HG03521 (cell line): ENCODE data around the gene STH.

Experiments used
- ATAC-seq: cut with Tn5 transposase; IDR thresholded peaks from one replicate; pipeline ENCODE4 v1.9.1; 2021; ENCODE audit warnings: mild to moderate bottlenecking, moderate library complexity; ENCODE audit not compliant: unreplicated experiment

Gene STH

DNA sequence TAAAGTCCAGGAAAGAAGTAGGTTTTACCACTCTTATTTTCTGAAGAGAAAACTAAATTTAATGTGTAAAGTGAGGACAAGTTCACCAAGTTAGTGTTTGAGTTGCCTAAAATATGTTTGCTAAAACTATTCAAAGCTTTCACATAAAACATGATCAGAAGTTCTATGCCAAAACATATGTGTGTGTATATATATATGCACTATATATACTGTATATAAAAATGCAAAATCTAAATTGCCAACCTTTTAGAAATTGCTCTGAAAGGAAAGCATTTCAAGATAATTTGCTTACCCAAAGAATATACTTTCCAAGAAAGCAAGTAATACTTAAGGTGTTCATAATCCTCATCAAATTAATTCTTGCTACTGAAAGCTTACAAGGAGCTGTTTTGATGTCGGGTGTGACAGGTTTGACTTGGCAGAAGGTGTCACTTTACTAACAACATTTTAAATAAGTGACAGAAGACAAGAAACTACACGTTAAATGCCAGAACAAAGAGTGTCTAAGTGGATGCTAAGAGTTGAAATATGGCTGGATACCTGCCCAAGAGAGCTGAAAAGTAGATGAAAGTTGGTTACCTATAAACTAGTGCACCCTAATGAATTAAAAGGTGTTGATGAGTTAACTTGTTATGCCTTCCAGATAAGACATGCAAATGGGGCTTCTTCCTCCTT lies 32.3 kb upstream of the STH start:
- no peak for ATAC-seq

DNA sequence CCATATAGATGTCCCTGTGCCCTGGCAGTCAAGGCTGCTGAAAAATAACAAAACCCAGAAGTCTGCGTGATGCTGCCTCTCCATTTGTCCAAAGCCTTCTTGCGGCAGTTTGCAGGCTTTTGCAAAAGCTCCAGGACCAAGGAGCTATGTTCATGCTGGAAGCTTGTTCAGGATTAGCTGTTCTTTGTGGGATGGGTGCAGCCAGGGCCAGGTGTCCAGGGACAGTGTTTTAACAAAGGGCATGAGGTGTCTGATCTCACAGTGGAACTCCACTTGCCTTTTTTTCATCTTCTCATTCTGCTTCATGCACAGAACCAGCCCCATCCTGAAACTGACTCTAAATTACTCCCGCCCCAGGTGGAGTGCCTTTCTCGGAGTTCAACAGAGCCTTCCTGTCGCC lies 31.7 kb upstream of the STH start:
- ATAC-seq: no peak

DNA sequence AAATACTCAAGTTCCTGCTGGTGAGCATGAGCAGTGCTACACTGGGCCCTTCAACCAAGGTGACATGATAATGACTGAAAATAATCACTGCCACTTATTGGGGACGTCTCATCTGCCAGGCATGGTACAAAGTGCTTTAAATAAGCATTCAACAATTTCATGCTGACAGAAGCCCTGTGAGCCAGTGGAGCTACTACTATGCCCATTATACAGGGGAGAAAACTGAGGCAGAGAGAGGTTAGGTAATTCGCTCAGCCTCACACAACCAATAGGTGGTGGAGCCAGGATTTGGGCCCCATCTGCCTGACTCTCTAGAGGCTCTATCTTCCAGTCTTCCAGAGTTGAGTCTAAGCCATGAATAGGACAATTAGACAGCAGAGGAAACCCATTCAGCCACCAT lies 30.3 kb upstream of the STH start:
- no peak for ATAC-seq

DNA sequence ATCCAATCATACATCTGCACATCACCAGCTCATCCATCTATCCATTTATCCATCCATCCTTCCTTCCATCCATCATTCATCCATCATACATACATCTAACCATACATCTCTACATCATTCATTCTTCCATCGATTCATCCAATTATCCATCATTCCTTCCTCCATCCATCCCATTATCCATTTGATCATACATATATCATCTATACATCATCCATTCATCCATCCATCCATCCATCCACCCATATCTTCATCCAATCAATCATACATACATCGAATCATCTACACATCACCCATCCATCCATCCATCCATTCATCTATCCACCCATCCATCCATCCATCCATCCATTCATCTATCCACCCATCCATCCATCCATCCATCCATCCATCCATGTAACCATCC lies 29.3 kb upstream of the STH start:
- ATAC-seq: no peak

DNA sequence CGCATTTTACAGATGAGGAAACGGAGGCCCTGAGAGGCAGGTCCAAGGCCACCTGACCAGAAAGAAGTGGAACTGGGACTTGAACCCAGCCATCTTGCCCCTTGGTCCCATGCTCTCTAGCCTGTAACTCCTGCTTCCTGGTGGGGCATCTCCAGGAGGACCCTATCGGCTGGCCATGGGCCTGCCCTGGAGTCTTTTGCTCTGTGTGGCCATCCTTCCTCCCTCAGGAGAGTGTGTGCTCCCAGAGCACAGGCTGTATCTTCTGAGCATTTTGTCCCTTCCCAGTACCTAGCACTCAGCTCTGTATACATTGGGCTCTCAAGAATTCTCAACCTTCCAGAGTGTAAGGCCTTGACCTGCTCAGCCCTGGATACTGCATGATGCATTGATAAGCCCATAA lies 28.4 kb upstream of the STH start:
- no peak for ATAC-seq

DNA sequence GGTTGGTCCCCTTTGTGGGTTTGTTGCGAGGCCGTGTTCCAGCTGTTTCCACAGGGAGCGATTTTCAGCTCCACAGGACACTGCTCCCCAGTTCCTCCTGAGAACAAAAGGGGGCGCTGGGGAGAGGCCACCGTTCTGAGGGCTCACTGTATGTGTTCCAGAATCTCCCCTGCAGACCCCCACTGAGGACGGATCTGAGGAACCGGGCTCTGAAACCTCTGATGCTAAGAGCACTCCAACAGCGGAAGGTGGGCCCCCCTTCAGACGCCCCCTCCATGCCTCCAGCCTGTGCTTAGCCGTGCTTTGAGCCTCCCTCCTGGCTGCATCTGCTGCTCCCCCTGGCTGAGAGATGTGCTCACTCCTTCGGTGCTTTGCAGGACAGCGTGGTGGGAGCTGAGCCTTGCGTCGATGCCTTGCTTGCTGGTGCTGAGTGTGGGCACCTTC lies 27.3 kb upstream of the STH start:
- ATAC-seq: no peak

DNA sequence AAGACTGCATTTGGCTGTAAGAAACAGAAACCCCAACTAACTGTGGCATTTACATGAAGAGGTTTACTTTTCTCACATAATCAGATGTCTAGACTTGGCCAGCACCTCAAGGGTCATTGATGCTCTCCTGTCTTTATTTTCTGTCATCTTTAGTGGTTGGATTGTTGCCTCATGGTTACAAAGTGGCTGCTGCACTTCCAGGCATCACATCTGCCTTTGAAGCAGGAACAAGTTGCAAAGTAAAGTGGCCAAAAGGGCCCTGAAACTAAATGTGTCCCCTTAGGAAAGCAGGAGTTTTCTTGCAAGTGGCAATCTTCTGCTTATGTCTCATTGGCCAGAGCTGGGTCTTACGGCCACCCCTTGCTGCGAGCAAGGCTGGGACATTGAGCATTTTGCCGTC lies 26.5 kb upstream of the STH start:
- no peak for ATAC-seq

DNA sequence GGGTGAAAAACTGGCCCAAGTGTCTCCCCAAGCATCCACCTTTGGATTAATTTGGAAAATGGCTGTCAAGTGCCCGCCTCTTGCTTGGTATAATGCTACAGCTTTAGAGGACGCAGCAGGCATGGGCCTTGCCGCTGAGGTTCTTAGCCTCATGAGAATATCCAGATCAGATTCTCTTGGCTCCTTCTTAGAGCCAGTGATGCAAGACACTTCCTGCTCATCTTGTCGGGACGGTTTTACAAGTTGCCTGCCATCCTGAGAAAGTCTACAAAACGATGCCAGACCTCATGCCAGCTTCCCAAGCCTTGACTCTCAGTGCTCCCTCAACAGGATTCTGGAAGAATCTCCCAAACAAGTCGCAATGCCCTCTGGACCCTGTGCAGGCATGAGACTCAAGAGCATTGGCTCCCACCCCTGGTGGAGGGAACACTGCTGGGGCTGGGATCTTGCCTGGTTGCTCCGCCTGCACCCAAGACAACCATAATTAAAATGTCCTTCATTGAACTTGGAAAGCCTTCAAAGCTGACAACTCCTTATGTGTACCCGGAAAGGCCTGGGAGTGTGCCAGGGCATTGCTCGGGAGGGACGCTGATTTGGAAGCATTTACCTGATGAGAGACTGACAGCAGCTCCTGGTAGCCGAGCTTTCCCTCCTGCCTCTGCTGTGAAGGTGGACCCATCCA lies 25.8 kb upstream of the STH start:
- no peak for ATAC-seq

DNA sequence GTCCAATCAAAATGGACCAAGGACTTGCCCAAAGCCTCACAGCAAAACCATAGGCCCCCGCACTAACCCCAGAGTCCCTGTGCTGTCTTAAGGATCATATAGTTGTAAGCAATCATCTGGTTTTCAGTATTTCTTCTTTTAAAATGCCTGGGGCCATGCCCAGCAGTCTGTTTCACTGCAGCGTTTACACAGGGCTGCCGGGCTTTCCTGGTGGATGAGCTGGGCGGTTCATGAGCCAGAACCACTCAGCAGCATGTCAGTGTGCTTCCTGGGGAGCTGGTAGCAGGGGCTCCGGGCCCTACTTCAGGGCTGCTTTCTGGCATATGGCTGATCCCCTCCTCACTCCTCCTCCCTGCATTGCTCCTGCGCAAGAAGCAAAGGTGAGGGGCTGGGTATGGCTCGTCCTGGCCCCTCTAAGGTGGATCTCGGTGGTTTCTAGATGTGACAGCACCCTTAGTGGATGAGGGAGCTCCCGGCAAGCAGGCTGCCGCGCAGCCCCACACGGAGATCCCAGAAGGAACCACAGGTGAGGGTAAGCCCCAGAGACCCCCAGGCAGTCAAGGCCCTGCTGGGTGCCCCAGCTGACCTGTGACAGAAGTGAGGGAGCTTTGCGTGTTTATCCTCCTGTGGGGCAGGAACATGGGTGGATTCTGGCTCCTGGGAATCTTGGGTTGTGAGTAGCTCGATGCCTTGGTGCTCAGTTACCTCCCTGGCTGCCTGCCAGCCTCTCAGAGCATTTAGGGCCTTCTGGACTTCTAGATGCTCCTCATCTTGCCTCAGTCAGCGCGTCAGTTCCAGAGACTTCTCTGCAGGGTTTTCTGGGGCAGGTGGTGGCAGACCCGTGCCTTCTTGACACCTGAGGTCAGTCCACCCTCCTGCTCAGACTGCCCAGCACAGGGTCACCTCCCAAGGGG lies 24.8 kb upstream of the STH start:
- no peak for ATAC-seq

DNA sequence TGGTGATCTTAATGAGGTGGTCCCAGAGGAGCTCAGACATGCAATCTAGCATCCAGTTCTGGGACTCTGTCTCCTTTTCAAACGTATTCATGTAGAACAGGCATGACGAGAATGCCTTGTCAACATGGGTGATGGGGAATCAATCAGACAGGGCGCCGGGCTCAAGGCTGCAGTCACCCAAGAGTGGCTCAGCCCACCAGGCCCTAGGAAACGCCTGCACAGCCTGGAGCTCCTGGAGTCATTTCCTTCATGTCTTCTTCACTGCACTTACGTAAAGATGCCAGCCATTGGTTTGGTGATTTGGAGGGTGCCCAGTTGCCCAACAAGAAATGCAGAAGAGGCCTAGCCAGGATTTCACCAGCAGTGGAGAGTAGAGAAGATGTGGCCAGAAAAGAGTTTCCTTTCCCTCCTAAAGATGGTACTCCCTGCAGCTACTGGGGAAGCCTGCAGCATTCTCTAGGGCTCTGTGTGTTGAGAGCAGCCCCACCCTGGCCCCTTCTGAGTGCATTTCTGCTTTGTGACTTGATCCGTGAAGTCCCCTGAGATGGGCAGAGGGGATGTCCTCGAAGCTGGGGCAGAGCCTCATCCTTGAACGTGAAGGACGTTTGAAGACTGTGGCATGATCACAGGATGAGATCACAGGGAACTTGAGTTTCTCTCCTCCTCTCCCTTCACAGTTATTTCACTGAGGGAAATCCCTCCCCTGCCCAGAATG lies 24.0 kb upstream of the STH start:
- no peak for ATAC-seq

DNA sequence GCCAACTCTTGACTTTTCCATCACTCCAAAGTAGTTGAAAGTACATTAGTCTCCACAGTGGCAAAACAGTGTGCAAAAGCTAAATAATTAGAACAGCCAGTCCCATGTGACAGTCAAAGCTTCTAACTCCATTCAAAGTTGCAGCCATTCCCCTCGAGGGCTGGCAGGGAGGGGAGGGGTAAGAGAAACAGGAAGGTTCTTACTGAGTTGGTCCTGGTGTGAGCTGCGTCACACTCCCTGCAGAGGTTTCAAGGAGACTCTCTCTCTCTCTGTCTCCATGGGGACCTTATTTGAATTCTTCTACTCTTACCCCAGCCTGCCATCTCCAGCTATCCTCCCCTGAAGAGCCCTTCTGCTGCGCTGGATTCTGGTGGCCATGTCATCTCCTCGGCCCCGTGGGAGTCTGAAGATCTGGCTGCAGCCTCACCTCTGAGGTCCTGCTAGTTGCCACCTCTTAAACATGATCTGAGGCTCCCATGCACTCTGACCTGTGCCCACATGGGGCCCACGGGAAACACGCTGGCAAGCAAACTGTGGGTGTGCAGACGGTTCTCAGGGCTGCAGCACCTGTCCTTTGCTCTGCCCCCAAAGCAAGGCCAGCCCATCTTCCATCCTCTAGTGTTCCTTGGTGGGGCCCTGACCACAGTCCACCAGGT lies 23.3 kb upstream of the STH start:
- no peak for ATAC-seq

DNA sequence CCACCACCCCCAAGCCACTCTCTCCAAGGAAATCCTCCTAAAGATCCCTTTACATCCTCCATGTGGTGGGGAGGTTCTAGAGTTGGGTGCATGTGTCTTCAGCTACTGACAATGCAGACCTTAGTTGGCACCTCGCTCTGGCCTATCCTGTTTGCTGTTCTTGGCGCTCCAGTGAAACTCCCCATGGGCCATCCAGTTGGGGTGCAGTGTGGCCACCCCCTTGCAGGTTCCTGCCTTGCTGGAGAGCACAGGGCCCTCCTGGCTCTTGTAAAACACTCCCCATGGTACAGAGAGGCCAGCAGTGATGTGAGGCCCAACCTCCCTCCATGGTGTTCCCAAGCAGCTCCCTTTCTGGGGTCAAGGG lies 22.7 kb upstream of the STH start:
- ATAC-seq: no peak

DNA sequence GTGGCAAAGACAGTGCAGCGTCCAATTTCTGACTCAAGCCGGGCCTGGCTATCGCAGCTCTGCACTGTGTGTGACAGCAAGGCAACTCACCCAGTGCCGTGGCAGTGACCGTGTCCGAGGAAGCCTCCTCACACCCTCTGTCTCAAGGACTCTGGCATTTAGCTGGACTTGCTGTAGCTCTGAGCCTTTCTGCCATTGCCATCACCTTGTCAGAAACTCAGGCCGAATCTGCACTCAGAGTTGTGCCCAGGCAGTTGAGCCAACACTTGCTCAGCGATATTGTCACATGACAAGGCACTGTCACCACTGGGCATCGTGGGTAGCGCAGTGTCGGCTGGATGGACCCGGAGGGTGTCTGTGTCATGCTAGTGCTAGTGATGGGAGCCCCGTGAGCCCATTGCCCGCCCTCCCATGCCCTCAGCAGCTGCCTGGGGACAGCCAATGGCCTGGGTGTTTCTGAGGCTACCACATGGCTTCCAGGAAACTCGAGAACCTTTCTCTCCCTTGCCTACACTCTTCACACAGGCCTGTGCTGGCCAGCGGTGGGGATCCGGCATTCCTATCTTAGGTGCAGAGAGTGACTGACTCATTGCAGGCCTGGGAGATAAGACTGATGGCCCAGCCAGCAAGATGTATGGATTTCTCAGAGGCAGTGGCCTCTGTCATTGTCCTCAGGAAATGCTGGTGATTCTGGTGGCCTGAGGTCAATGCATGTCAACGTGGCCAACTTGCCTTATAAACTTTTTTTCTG lies 22.1 kb upstream of the STH start:
- no peak for ATAC-seq

DNA sequence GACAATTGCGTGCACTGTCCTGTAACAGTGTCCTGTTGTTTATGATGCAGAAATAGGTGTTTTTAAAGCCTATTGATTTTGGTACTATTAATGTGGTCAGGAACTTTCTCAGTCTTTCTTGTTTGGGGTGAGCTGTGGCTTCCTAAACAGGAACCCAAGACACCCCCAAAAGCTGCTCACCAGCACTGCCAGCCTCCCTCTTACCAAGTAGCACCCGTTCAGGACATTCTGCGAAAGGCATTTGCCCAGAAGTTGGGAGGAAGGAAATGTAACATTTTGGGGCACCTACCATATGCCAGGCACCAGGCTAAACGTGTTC lies 21.6 kb upstream of the STH start:
- no peak for ATAC-seq

DNA sequence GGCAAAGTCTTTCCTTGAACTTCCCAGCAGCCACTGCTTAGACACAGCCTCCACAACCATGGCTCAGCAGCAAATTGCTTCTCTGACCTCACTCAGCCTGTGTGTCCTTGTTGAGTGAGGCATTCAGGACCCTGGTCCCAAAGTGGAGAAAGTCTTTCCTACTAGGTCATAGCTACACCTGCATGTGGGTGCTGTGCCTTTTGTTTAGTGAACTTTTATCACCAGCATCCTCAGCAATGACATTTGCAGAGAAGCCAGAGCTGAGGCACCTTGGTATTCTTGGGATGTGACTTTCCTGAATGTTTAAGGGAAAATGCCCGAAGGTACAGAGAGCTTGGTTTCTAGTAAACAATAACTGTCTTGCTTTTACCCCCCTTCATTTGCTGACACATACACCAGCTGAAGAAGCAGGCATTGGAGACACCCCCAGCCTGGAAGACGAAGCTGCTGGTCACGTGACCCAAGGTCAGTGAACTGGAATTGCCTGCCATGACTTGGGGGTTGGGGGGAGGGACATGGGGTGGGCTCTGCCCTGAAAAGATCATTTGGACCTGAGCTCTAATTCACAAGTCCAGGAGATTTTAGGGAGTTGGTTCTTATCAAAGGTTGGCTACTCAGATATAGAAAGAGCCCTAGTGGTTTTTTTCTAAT lies 20.9 kb upstream of the STH start:
- ATAC-seq: no peak

DNA sequence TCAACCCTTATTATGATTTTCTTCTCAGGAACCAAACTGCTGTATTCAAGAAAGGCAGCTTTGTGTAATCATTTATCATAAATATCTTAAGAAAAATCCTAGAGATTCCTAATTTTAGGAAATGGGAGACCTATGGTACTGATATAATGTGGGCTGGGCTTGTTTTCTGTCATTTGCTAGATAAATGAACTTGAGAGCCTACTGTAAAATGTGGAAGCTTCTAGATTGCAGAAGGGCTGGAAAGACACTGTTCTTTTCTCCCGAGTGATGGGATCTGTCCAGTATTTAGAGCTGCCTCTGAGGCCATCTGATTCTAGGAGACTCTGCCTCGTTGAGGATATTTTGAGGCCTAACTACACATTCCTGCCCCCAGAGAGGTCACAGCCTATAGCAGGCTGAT lies 19.9 kb upstream of the STH start:
- ATAC-seq: no peak

DNA sequence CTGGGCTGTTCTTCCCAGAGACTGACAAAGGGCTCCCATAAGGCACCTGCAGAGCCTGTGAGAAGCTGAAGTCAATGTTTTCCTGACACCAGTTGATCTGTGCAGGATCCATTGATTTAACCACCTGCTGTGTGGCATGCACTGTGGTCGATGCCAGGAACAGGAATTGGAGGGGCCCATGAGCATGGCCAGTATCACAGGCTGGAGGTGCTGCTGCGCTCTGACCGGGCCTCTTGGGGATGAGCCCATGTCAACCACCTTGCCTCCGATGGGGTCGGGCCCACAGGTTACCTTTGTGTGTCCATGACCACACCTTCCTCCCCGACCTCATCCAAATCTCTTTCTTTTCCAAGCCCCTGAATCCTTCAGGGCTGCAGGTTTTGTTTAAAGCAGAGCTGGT lies 18.2 kb upstream of the STH start:
- ATAC-seq: no peak

DNA sequence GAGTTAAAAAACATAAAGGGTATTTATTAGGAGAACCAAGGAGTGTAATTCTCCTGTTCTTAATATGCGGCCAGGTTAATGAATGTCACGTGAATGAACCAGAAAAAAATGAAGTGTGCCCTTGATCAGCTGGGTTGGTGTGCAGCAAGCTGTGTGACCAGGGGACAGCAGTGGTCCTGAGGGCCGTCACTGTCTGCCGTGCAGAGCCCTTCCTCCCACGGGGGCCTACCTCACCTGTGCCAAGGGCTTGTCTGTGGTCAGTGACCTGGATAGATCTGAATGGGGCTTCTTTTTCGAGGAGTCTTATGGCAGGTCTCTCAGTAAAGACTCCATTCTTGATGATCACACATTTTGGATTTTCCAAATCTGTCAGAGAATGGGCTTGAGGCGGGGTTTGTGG lies 17.7 kb upstream of the STH start:
- no peak for ATAC-seq

DNA sequence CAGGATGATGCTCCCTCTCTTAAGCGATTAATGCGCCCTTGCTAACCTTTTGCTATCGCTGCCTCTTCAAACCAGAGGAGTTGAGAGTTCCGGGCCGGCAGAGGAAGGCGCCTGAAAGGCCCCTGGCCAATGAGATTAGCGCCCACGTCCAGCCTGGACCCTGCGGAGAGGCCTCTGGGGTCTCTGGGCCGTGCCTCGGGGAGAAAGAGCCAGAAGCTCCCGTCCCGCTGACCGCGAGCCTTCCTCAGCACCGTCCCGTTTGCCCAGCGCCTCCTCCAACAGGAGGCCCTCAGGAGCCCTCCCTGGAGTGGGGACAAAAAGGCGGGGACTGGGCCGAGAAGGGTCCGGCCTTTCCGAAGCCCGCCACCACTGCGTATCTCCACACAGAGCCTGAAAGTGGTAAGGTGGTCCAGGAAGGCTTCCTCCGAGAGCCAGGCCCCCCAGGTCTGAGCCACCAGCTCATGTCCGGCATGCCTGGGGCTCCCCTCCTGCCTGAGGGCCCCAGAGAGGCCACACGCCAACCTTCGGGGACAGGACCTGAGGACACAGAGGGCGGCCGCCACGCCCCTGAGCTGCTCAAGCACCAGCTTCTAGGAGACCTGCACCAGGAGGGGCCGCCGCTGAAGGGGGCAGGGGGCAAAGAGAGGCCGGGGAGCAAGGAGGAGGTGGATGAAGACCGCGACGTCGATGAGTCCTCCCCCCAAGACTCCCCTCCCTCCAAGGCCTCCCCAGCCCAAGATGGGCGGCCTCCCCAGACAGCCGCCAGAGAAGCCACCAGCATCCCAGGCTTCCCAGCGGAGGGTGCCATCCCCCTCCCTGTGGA lies 16.0 kb upstream of the STH start:
- no peak for ATAC-seq
